NK-92 (cell line): ENCODE data around the gene MKRN2OS.
"Not testable (repeated sequence)": the region's sequence is repeated elsewhere in the genome, so short reads cannot be mapped to it uniquely, and the experiment has no call there.

Source experiments
- DNase-seq: peaks from one replicate; lab custom pipeline; 2025; ENCODE audit not compliant: unreplicated experiment; lab: John Stamatoyannopoulos, UW

MKRN2OS gene

DNA sequence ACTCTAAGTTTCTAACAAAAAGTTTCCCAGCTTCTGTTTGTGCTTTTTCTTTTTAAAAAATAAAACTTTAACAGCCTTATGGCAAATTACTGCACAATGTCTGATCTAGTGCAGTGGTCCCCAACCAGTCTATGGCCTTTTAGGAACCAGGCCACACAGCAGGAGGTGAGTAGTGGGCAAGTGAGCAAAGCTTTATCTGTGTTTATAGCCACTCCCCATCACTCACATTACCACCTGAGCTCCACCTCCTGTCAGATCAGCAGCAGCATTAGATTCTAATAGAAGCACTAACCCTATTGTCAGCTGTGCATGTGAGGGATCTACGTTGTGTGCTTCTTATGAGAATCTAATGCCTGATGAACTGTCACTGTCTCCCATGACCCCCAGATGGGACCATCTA, 17.2 kb upstream of the MKRN2OS start:
- no peak for DNase-seq

DNA sequence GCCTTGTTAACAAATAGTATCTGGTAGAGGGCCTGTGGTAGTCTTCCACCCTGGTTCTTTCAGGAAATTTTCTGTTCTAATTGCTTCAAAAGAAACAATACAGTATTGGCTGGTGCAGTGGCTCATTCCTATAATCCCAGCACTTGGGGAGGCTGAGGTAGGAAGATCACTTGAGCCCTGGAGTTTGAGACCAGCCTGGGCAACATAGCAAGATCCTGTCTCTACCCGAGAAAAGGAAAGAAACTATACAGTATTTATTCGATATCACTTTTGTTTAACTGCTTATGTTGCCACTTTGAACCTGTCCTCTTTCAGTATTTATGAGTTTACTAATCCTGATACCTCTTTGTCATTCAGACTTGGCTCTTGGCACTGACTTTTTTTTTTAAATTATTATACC, 16.1 kb upstream of the MKRN2OS start:
- no peak for DNase-seq

DNA sequence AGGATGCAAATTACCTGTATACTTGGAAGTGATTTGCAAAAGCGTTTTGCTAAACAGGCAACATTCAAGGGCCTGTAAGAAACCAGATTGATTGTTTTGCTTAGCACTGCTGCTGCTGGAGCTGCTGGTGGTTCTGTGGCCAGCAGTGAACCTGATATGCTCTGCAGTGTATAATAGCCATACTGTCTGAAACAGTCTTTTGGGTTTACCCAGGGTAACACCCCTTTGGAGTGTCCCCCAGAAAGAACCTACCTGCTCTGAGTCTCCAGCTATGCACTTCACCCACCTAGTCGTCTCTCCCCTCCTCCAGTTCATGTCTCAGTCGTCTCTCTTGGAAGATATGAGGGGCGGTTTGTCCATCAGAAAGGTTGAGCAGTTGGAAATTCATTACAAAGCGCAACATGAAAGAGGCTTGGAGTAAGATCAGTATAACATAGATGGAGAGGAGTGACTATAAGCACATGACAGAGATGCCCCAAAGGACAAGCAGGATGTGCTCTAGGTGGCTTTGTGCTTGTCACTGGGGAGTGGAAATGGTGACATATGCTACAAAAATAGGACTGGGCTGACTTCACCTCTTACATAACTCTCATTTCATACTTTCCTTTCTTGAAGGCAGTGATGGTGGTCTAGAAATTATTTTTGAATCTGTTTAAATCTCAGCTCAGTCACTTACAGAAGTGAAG, 15.3 kb upstream of the MKRN2OS start:
- DNase-seq: no peak

DNA sequence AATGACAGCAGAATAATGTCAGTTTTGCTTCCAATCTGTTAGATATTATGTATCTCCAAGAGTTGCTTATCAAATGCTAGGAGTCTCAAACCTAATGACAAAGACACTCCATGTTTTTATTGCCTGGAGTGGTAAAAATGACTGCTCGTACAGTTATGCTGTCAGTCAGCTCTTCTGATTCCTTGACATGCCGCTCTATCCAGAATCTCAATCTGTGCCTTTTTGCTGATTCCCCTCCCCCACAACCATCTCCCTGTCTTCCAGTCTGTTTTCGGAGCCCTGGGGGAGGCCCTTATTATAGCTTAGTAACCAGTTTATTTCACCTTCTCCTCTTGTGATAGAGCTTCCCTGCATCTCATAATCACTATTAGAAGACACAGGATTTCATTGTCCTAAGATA, 14.2 kb upstream of the MKRN2OS start:
- DNase-seq: no peak

DNA sequence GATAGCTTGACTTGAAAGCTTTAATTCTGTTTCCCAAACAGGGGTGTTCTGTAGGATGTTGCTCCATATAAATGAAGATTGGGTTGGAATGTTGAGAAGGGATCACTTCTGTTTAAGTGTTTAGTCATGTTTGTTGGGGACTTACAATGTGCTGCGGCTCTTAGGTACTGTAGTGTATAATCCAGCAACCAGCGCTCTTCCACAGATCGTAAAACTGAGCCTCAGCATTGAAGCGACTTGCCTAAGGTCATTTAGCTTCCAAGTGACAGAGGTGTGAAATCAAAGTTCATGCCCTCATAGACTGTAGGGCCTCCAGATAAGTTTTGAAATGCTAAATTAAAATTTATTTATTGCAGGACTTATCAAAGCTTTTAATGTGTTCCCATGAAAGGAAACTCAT, 13.4 kb upstream of the MKRN2OS start:
- no peak for DNase-seq

DNA sequence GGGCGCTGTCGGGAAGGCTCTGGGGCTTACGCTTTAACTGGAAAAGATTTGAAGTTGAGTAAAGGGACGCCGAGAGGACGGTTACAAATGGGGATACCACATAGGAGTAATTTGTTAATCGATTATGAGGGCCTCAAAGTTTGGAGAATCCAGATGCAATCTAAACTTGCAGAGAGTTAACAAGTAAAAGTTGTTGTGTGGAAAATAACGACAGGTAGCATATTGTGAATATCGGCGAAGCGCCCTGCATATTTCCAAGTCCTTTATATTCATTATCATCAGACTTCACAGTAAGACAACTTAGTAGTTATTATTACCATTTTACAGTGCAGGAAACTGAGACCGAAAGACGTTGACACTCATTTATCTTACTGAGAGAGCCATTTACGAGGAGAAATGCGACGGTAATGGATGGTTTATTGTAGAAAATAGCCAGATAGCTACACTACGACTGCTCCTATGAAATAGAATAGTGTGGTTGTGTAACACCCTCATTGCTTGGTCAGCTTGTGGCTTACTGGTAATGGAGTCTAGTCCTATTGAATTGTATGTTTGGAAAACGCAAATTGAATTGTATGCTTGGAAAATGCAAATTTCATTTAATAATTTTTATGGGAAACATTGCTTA, 12.3 kb upstream of the MKRN2OS start:
- DNase-seq: no peak

DNA sequence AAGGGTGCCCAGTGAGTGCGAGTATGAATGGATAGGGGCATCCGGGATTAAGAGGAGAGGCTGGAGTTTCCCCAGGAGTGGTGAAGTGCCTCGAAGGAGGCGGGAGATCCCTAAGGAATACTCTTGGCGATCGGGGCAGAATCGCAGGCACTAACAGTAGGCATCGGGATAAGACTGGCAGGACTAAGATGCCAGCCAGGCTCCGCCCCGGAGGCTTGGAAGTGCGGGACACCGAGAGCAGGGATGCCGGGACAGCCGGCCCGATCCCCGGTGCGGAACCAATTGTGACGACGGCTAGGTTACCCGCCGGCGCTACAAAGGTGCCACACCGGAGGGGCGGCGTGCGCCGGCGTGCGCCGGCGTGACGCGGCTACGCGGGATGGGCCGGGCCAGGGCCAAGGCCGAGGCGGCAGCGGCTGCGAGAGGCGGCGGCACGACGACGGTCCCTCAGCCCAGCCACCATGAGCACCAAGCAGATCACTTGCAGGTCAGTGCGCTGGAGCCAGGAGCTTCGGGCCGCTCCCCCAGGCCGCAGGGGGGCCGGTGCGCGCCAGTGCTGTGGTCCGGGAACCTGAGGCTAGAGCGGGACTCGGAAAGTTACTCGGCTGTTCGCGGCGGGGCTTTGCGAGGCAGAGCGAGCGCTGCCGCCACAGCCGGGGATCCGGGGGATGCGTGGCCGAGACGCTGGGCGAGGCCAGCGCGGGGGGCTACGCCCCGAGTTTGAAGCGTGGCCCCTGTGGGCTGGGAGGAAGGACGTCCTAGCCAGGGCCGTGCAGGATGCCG, 11.6 kb upstream of the MKRN2OS start, which contains the start of gene MKRN2:
MKRN2 (plus strand) TSS at position 398 of the 783 bp plus-strand sequence; CDS start at position 462, 64 bp downstream.
- DNase-seq: peak; percentile 5

DNA sequence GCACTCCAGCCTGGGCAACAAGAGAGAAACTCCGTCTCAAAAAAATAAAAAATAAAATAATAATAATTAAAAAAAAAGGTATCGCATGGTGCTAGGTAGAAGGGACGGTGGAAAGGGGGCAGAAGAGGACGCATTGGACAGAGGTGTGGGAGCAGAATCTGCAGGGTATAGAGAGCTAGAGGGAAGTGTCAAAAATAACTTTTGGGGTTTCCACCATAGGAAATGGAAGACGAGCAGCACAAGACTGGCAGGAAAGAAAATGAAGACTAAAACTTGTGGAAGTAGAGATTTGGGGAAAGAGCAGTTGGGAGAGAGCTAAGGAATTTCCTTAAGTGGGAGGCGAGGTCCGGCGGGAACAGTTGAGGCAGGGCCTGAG, 11.0 kb upstream of the MKRN2OS start:
- DNase-seq: no peak

DNA sequence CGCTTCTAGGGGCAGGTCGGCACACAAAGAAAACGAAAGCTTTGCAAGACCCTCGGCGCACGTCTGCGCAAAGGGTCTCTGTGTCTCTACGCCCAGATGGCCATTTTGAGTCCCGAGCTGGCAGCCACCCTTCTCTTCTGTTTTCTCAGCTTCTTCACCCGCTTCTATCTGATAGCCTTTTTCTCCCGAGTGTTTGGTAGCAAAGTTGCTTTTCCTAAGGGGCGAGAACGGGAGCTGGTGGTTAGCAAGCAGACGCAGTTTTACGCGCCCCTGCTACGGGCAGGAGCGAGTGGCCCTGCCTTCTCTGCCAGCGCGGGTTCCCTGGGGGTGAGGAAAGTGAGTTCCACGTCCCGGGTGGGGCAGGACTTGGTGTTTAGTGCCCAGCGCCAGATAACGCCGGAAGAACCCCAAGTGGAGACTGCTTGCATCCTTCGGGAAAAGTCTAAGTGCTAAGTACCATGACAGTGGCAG, 8.7 kb upstream of the MKRN2OS start:
- DNase-seq: no peak

DNA sequence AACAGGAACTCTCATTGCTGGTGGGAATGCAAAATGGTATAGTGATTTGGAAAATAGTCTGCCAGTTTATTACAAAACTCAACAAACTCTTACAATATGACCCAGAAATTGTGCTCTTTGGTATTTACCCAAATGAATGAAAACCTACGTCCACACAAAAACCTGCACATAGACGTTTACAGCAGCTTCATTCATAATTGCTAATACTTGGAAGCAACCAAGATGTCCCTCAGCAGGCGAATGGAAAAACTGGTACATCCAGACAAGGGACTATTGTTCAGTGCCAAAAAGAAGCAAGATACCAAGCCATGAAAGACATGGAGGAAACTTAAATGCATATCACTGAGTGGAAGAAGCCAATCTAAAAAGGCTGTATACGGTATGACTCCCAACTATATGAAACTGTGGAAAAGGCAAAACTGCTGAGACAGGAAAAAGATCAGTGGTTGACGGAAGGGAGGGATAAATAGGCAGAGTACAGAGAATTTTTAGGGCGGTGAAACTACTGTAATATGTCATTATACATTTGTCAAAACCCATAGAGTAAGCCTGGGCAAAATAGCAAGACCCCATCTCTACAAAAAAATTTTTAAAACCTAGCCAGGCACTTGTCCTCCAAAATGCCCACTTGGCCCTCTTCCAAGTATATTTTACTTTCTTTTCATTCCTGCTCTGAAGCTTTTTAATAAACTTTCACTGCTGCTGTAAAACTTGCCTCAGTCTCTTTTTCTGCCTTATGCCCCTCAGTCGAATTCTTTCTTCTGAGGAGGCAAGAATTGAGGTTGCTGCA, 4.9 kb upstream of the MKRN2OS start:
- no peak for DNase-seq

DNA sequence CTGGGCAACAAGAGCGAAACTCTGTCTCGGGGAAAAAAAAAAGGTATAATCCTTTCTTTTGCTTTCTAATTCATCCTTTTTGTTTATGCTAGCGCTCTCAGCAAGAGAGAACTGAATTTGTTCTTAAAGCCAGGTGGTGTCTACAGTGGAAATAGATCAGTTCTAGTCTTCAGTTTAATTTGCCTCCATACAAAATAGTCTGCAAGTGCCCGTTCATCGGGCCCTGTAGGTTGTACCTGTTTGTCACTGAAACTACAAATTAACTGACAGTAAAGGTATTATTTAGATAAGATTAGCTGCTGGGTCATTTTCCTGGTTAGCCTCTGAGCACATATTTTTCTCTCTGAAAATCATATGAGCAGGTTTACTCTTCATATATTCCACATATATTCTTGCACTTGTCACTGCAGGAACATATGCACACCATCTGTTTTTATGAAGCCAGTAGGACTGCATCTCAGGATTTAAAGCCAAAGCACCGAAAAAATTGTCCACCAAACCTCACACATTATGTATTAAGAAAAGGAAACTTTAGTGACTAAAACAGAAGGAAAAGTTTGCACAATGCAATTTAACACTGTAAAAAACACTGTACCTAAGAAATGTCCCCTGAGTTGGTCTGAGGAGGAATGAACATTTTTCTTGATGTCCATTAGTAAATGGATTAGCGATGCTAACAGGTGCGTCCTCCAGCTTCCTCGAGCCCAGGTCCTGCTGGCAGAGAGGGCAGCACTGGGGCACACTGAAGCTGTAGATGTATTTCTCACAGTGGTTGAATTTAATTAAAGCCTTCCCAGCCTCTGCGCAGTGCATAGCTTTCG, 437 bp downstream of the MKRN2OS start:
- no peak for DNase-seq

DNA sequence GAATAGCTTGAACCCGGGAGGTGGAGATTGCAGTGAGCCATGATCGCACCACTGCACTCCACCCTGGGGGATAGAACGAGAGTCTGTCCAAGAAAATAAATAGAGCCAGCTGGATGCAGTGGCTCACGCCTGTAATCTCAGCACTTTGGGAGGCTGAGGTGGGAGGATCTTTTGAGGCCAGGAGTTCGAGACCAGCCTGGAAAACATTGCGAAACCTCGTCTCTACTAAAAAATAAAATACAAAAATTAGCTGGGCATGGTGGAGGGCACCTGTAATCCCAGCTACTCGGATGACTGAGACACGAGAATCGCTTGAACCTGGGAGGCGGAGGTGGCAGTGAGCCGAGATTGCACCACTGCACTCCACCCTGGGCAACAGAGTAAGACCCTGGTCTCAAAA, 1.8 kb downstream of the MKRN2OS start:
- not testable (repeated sequence) for DNase-seq

DNA sequence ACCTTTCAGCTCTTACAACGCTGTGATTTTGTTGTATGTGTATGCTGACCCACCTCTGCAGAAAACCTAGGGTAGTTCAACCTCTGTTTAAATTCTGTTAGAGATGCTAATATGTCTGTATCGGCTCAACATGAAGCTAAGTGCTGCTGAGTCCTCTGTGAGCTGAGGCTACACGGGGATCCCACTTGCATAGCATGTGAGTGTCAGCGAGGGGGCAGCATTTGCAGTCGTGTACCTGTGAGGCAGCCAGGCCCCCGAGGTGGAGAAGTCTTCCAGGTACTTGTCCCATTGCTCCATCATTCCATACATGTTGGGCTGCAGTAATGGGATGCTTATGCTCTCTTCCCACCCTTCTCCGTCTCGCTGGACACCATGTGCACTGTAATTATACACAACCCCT, 3.7 kb downstream of the MKRN2OS start:
- DNase-seq: no peak

DNA sequence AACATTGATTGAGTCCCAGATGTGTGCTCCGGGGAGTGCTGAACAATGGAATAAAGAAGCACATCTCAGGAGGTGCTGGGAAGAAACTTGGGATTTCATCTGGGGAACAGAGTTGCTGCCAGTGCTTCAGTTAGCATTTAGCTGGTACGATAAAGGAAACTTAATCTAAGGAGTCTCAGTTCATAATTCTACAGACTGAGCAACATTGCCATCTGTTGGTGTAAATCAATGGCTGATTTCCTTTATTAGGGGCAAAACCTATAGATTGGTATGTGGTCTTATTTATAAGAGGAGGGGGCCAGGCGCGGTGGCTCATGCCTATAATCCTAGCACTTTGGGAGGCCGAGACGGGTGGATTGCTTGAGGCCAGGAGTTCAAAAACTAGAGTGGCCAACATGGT, 8.9 kb downstream of the MKRN2OS start:
- DNase-seq: no peak

DNA sequence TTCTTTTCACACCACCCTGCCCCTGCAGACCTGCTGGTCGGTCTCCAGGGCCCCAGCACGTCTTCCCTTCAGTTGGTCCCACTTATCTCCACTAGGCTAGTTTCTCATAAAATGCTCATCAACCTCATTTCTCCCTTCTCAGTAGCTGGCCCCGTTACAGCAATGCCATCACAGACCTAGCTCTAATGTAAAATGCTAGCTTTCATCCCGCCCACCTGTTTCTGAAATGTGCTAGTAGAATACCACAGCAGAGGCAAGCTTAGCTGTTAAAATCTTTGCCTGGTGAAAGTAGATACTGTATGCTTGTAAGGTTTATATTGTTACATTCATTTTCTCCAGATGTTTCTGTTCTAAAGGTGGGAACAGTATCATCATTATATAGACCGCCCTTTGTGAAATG, 13.1 kb downstream of the MKRN2OS start:
- no peak for DNase-seq

DNA sequence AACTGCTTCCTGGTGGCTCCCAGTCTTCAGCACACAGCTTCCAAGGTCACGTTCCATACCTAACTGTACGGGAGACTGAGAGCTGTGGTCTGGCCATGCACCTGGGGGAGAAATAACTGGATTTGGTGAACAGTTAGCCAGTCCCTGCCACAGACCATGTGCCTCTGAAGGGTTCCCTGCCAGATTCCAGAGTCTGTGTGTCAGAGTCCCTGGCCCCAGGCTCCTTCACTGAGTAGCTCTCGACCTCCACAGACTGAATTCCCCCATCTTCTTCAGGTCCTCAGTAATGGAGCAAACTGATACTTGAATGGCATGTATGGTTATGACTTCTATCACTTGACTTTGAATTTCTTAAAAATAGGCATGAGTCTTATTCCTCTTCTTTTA, 17.5 kb downstream of the MKRN2OS start:
- DNase-seq: no peak

DNA sequence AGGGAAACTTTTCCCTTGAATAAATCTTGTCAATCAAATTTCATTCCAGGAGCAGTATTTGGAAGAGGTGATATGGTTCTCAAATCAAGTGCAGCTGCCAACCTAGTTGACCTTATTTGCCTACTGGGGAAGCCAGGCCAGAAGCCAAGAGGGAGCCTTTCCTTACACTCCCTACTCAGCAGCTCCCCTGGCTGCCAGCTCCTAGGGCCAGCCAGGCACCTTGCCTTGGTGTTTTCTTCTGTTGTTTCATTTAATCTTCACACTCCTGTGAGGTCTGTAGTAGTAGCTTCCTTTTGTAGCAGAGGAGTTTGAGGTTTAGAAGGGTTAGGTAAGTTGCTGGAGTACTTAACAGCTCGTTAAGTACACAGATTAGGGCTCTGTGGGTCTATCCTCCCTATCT, 22.6 kb downstream of the MKRN2OS start:
- no peak for DNase-seq

DNA sequence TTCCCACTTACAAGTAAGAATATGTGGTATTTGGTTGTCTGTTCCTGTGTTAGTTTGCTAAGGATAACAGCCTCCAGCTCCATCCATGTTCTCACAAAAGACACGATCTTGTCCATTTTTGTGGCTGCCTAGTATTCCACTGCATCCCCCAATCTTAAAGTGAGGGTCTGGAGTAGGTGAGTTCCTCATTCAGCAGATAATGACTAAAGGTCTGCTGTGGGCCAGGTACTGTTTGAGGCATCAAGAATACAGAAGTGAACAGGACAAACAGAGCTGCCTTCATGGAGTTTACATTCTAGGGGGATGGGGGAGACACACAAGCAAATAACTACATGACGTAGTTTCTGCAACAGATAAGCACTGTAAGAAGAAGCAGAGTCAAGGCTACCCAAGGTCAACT, 24.3 kb downstream of the MKRN2OS start:
- no peak for DNase-seq

DNA sequence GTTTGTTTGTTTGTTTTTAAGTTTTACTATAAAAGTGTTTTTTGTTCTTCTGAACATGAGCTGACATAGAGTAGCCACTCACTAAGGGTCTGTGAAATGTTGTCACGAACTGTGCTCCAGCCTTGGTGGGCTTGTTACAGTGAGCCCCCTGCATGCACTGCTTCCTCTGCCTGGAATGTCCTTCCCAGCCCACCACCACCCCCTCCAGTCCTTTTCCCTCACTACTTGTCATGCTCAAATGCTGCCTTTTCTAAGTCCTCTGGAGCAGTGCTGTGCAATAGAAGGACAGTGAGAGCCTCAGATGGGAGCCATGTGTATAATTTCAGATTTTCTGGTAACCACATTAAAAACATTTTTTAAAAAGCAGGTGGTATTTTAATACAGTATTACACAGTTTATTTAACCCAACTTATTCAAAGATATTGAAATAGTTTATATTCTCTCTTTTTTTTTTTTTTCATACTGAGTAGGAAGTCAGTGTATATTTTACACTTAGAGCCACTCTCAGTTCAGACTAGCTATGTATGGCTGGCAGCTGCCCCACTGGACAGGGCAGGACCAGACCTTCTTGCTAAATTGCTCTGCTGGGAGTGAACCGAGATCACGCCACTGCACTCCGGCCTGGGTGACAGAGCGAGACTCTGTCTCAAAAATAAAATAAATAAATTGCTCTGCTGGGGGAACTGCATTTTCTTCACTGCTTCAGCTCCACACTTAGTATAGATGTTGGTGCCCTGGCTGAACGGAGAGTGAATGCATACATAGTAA, 26.9 kb downstream of the MKRN2OS start:
- DNase-seq: no peak

DNA sequence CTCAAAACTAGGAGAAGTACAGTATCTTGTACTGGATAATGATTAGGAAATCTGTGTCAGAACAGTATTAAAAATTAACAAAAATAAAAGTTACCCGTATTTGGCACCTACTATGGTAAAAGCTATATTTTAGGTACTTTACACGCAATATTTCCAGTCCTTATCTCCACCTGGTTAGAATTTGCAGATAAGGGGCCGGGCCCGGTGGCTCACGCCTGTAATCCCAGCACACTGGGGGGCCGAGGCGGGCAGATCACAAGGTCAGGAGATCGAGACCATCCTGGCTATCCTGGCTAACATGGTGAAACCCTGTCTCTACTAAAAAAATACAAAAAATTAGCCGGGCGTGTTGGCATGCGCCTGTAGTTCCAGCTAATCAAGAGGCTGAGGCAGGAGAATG, 28.4 kb downstream of the MKRN2OS start:
- DNase-seq: no peak
